ENCODE results near the gene AMBP.

GRCh38 chr9:114116126-114116747 is 38.1 kb upstream of the AMBP start:
- TF ChIP-seq CTCF (IDR thresholded peaks at IDR 0.05) (no peak), ZFX (IDR thresholded peaks at IDR 0.05; ENCODE audit: borderline replicate concordance) (no peak)

Data from 22Rv1 (cell line).